CD4-positive, alpha-beta T cell treated with Interleukin-10 for 1 hour (primary cell): ENCODE data around the gene SPATA12.

ENCODE experiments used
- DNase-seq: peaks from one replicate; pipeline ENCODE4 v3.0.0-alpha.2; 2020

The SPATA12 gene

DNA sequence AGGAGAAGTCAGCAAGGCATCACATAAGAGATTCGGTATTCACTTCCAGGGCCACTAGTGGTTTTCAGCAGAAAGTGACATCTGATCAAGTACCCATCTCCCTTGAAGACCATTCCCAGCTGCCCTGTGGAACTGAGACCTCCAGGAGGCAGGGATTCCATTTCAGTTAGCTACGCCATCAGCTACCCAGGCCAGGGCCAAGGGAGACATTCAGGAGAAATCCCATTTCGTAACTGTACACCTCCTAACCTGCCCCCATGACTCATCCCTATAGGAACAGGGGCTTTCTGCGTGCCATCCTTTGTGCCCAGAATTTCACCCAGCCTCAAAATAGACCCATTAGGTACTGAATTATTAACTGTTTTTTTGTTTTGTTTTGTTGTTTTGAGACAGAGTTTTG, 24.7 kb downstream of the SPATA12 start:
- DNase-seq = no peak

DNA sequence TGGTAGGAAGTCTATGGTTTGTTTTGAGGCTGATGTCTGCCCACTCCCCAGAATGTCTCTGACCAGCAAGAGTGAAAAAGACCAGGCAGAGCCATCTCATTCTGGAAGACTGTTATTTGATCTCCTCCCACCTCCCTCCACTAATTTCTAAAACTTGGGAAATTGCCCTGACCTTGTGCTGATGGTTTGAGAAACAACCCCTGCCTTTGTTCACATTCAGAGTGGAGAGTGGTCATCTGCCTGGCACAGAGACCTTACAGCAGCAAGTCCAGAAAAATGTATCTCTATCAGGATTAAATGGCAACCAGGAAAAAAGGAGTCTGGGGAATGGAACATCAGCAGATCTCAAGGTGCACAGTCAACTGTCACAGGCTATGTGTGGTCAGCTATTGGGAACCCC, 25.7 kb downstream of the SPATA12 start:
- no peak for DNase-seq

DNA sequence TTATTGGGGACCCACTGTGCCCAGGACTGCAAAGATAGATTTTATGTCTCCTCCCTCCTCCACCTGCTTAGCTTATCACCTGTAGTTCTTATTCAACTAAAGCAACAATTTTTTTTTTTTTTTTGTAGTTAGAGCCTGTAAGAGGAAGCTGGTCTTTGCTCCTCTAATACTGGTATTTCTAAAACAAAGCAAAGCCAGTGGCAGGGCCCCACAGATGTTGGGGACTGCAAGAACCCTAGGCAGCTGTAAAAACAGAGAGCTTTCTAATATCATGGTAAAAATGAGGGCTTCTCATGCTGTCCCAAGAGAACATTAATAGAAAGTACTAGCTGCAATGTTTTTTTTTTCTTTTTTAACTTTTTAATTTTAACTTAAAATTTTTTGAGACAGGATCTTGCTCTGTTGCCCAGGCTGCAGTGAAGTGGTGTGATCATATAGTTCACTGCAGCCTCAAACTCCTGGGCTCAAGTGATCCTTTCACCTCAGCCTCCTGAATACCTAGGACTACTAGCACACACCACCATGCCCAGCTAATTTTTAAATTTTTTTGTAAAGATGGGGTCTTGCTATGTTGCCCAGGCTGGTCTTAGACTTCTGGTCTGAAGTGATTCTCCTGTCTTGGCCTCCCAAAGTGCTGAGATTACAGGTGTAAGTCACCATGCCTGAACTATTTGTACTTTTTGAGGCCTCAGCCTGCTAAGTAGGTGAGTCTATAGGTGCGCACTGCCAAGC, 27.1 kb downstream of the SPATA12 start:
- DNase-seq = no peak

DNA sequence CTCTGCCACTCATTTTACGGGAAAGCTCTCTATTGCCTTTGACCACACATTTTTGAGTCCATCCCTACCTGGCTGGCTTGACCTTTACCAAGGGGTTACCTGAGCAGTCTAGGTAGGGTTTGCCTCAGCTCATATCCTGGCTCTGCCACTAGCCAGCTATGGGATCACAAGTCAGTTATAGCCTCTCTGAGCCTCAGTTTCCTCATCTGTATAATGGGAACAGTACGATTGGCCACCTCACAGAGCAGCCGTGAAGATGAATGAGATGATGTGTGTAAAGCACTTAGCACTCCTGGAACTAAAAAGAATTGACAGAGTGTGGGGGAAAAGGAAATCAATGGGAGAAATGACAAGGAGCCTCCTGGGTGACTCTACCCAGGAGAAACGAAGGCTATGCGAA, 28.0 kb downstream of the SPATA12 start:
- no peak for DNase-seq

DNA sequence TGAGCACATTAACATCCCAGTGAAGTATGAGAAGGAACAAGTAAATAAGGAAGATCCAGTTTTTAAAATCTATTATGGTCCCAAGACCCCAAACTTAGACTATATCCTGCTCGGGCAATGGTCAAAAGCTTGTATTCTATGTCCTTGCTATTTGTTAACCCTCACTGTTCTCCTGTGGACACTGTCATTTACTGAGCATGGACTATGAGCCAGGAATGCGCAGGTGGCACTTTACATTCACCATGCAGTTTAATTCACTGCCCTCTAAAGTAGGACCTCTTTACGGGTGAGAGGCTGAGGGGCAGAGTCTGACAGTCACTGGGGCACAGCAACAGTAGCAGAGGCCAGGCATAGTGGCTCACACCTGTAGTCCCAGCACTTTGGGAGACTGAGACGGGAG, 28.6 kb downstream of the SPATA12 start:
- no peak for DNase-seq

DNA sequence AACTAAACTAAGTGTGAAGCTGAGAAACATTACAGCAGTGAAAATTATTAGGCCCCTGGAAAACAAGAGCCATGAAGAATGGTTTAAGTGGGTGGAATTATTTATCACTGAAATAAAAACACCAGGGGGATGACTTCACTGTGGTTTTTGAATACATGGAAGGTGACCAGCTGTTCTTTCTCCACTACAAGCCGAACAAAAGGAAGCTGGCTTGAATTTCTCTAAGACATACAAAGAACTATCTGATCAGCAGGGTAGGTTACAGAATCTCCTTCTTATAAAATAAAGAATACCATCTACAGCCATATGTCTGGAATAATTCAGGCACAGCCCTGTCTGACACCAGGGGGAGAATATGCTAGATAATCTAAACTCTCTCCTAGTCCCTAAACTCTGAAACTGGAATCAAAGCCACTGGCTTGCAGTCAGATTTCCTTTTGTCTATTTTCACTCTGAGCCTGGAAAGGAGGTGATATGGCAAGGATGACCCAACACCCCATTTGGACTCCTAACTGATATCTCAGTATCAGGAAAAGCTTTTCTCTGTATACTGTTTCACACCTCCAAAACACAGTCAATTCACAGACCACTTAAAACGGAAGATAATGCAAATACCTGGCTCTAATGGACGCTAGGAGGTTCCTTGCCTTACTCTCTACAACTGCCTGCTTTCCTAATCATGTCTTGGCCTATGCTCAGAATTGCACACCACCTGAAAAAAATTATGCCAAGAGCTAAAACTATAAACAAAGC, 31.2 kb downstream of the SPATA12 start:
- DNase-seq = no peak

DNA sequence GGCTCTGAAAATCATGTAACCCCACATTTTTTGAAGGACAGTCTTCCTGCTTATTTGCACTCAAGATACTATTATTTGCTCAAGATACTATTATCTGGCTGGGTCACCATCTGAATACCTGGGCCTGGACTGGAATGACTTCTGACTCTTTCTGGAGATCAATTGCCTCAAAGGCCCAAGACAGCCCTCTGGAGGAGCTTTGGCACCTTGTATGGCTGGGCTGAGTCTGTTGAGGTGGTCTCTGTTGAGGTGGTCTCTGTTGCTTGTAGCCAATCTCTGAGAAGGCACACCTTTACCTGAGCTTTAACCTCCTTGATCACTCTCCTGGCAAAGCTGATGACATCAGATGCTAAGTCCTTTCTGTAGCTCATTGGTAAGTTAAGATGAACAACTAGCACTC, 33.0 kb downstream of the SPATA12 start:
- no peak for DNase-seq

DNA sequence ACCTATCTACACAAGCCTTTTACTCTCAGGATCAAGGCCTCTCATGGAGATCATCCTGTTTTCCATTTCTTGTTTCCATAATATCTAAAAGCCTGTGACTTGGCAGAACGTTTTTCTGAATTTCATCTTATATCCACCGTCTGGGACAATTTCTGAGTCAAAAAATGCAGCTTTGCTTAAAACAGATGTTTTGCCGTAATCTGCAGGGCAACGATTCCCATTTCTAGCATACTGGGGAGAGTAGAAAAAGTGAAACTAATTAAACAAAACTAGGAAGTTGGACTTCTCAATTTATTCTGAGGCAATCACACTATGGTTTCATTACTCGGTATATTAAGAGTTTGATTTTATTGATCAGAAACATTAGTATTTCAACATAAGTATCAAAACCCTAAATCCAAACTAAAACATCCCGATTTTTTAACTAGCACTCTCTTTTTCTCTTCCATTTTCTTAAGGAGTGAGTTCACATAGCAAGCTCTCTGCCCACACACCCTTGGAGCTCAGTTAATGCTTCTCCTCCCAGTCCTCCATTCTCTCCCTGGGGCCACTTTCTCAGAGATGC, 33.6 kb downstream of the SPATA12 start:
- no peak for DNase-seq

DNA sequence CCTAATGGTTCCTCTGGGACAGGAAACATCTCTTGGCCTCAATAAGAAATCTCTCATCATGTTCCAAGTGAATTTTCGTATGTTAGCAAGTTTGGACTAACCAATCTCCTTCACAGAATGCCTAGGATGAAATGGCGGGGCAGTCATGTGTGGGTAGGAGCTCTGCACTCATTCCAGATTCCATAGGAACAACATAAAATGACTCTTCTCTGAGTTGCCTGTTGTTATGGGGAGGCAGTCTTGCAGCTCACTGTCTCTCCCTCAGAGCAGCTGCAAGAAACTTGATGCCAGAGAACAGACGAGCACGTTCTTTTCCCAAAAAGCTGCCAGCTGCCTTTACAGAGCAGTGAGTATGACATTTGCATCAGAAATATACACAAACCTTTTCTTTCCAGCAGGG, 34.1 kb downstream of the SPATA12 start:
- no peak for DNase-seq

DNA sequence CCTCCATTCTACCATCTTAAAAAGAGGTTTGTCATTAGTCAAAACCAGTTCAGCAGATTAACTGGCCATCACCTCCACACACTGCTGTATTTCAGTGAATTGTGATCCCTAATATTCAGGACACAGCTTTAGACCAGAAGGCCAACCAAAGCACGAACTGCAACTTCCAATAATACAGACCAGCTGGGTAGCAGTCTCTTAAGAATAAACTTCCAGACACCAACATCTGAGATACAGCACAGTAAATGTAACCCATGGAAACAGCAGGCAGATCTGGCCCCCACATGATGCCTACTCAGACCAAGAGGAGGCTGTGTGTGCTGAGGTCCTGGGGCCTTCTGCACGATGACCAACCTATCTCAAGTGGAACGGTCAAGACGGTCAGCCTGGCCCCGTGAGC, 34.9 kb downstream of the SPATA12 start:
- DNase-seq = no peak

DNA sequence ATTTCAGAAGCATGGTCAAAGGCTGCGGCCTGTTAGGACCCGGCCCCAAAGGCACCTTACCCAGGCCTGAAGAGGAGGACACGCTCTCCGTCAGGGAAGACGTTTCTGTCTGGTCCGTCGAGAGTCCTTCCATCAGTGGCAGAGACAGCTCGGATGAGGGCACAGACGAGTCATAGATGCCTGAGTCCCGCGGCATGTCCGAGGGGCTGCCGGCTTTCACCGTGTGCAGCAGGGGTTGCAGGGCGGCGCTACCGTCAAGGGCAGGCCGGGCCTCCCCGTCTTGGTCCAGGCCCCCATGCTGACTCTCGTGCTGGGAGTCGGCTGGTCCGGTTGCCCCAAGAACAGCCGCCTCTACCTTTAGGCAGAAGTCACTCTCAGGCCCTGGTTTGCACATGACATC, 37.1 kb downstream of the SPATA12 start:
- DNase-seq = no peak

DNA sequence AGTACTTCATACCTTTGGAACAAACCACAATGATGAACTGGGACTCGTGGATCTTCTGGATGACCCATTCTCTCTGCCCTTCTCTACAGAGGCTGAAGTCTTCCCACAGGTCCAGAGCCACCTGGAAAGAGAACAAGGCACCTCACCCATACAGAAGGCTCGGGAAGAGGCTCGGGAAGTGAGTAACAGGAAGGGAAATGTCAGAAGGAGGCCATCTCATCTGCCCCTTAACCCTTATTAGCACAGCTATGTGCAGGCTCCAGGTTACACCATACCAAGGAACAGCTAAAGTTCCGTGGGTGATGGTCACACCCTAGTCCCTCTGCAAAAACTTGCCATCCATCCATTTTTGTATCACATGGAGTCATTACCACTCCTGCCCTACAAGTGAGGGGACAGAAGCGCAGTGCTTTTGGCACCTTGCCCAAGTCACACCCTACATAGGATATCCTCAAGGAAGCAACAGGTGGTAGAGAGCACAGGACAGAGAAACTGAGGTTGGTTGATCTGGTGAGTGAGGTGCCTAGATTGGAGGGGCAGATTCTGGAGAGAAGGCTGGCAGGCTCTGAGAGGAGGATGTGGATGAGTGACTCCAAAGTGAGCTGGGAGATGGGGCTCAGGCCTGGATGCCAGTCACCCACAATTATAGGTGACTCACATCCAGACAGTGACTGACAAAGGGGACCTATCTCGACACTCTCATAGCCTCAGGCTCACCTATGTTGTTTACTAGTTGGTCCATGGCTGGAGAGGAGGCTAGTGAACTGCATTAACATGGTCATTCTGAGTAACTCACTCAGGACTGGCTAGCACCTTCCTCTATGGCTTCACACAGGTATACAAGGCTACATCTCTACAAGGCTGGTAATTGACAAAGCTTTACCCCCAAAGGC, 38.2 kb downstream of the SPATA12 start:
- DNase-seq = no peak

DNA sequence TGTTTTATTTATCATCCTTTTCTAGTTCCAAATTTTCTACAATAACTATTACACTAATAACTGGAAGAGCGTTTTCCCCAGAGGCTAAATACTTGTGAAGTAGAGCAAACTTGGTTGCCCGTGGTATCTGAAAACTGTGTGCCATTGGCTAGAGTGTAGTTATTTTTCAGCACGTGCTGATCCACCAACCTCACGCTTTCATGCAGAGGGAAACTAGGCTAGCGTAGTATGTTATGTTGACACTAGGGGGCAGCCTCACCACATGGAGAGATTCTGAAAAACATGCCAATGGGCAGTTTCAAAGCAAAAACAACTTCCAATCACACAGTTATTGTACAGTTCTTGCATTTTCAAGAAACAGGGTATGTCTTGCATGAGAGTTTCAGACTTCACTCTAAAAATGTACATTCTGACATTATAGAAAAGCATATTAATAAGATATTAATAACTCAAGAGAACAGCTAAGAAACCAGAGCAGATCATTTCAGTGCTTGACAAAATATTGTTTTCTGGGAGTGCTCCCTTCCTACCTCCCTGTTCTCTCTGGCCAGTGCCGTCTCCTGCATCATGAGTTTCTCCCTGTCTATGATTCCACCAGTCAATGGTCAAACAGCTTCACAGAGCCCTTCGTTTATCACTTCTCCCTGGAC, 39.7 kb downstream of the SPATA12 start:
- peak; percentile 62 for DNase-seq

DNA sequence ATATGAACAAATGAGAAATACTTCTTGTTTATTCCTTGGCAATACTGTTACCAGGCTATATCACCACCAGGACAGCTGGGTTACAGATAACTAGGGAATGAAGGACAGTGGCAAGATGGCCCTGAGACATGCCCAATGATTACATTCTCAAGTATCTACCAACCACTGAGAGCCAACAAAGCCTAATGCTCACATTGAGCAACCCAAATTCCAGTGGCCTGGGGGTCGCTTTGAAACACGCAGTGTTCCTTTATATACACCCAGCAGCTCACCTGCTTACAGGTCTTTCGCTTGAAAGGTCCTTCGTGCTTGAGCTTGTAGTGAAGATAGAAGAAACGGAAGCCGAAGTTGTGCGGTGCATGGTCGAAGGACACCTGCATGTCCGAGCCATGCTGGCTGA, 45.1 kb downstream of the SPATA12 start:
- no peak for DNase-seq

DNA sequence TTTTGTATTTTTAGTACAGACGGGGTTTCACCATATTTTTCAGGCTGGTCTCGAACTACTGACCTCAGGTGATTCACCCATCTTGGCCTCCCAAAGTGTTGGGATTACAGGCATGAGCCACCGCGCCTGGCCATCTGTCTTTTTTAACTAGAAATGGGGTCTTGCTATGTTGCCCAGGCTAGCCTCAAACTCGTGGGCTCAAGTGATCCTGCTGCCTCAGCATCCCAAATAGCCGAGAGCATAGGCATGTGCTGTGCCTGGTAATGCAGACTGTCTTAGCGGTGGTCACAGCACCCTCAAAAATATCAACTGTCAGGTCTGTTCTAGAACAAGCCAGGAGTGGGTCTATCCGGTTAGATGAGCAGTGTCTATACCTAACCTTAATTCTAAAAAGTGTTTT, 48.2 kb downstream of the SPATA12 start:
- no peak for DNase-seq

DNA sequence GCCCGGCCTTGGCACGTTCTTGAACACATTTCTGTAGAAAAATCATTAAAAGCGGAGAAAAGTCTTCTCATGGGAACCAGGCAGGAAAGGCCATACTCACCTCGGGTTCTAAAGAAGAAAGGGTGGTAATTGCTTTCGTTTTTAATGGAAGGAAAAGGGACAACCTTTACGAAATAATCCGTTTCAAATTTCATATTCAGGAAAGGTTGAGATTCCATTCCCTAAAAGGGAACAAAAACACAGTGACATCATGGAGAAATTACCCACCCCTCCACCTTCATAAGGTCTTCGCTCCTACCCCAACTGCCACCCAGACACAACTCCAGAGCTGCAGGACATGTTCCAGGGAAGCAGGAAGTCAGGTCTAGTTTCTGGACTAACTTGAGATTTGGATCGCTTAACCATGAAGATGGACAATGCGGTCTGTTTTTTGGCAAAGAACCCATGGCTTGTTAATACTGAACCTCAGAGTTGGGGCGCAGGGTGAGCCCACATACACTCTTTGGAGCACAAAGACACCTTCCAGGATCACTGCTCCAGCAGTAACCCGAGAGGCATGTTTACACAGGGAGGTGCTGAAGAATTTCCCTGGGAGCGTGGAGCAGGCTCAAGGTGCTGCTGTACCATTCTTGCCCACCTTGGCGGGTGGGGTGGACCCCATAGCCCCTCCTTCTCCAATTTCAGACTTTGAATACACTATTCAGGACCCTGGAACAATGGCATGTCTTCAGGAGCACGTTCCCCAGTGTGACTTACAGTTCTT, 49.2 kb downstream of the SPATA12 start:
- no peak for DNase-seq

DNA sequence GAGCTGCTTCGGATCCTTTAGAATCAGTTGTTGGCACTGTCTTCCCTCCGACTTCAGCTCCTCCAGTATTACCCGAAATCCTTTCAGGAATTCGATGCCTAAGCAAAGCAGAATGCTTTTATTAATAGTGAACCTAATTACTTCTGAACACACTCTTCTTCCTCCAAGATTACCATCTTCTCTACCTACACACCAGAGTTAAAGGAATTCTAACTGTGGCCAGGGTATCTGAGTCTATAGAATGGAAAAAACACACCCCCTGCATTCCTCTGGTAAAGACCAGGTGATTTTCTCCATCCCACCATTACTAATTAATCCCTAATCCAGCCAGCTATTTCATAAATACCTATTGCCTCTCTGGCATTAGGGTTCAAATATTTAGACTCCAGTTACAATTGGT, 49.8 kb downstream of the SPATA12 start:
- no peak for DNase-seq

DNA sequence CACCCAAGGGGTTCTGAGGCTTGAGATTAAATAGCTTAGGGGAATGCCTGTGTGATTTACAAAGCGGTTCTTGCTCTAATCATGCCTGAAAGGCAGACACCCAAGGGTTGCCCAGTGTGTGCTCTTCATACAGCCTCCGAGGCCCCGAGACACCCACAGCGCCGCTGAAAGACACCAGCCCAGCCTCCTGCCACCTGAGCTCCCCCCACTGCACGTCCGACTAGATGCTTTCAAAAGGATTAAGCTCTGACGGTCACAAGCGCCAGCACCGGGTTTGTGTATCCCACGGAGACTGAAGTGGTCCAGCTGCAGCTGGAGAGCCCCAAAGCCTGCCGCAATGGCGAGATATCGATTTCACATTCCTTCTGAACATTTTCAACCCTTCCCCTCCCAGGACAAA, 50.3 kb downstream of the SPATA12 start:
- no peak for DNase-seq

DNA sequence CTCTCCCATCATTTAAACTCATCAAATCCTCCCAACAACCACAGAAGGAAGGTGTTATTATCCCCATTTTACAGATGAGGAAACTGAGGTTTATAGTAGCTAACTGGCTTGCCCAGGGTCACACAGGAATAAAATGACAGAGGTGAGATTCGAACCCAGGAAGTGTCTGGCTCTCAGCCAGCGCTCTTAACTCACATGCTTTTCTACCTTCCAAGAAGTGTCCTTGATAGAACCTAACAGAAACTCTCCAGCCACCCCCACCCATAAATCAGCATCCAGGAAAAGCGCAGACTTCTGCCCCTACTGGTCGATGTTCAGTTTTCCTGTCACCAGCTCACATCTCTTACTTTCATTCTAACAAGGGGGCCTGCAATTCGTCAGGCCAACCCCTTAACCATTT, 51.7 kb downstream of the SPATA12 start:
- DNase-seq = no peak

DNA sequence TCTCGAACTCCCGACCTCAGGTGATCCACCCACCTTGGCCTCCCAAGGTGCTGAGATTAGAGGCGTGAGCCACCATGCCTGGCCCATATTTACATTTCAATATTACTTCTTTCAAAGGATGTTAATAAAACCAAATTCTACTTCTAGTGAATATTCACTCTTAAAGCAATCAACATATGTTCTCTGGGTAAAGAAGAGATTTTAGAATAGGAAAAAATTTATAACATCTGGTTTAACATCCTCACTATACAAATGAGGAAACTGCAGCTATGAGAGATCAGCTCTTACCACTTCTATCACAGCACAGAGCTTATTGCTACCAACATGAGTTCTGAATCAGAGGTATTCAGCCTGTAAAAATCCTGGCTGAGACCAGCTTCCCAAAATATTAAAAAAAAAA, 56.0 kb downstream of the SPATA12 start:
- no peak for DNase-seq

DNA sequence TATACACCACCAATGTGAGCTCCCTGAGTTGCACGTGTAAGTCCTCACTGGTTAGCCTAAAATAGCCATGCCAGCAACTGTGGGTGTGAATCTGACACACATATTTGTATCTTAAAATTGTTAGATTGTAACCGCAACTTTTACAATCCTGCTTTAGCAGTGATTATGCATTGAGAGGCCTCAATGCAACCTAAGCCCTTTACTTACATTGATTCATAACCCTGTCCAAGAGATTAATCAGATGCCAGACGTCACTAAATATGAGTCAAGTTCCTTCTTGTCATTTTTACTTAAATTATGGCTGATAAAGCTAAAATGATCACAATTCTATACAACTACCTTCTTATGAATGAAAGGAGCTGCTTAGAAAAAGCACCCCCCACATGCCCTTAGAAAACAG, 57.8 kb downstream of the SPATA12 start:
- DNase-seq = no peak

DNA sequence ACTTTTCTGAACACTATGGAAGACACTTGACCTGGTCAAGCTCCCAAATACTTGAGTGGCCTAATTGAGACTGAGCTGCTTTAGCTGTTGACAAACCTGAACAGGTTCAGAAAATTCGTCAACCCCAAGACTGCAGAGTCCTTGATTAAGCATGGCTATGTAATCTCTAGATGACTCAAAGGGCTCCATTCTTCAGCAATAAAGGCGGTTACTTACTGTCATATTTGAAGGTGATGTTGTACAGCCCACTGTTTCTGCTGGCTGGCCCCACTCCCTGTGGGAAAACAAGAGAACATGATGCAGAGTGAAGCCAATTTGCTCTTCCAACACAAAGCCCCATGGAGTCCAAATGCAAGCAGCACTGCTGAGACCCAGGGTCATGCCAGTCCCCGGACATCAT, 59.6 kb downstream of the SPATA12 start:
- no peak for DNase-seq
